GM21825 (cell line): ENCODE data around the gene CREB3L1.

ENCODE experiments used
- ATAC-seq: cut with Tn5 transposase; IDR thresholded peaks from one replicate; pipeline ENCODE4 v1.9.1; 2021; ENCODE audit warnings: mild to moderate bottlenecking, moderate library complexity; ENCODE audit not compliant: unreplicated experiment

Gene CREB3L1

DNA sequence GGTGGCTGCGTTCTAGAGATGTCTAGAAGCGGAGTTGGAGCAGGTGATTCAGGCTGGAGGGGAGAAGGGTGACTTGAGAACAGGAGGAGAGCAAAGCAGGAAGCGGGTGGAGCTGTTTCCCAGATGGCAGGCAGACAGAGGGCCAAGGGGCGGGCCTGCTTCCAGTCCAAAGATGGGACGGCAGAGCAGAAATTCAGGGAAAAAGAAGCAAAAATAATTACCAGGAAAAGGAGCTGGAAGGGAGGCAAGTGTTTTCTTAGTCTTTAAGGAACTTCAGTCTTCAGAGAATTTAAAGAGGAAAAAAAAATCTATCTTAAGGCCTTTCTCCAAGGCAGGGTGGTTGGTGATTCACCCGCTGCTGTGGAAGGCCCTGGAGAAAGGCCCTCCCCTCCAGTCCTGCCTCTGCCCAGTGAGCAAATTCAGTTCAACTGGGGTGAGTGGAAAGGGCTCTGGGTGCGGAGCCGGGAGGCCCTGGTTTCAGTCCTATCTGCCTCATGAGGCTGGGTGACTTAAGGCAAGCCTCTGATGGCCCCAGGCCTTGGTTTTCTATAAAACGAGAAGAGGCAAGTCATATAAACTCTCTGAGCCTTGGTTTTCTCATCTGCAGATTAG is 4.5 kb upstream of the CREB3L1 start:
- no peak for ATAC-seq

DNA sequence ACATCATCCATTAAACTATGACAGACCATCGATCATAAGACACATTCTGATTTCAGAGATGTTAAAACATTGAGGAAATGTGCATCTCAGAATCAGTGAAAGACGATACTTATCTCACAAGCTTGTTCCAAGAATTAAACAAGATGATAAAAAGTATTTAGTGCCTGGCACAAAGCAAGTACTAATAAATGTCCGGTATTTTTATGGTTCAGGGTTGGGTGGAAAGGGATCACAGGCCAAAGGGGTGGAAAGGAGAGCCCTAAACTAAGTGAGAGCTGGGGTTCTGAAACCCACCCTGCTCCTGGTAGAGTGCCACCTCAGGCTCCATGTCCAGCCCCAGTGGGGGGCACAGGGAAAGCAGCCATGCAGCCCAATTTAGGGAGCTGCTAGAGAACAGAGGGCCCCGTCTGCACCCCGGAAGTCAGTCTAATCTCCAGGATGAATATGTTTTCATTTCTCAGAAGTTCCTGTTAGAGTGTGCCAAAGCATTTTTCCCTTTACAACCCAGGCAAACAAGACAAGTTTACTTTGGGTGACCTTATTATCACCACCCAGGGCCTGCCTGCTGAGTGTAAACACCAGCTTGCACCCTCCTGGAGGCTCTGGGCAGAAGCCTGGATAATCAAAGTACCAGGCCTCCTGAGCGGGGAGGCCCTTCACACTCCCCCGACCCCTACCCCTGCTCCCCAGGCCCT is 3.8 kb upstream of the CREB3L1 start:
- no peak for ATAC-seq

DNA sequence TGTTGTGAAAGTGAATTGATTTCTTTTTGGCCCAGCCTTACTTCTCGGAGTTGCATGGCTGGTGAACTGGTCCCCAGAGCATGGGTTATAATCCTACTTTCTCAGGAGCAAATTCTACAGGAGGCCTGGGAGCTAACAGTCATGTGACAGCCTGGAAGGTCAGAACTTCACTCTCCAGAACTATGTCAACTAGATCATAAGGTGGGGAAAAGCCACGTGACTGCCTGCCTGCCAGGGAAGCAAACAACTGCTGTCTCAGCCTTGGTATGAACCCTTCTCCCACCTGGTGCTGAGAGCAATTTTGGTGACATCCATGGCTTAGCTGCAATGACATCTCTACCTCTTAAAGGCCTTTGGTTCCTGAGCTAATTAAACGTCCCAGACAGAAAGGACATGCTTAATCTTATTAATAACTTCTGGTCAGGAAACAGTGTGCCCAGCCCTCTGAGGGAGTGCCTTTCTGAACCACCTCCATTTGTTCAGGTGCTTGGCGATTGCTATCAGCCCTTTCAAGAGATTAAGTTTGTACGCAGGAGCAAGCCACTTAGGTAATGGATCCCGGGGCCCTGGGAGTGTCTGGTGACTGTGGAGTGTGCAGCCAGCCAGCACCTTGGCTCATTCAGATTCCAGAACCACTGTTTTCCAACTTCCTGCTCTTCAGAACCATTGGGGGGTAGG is 1.4 kb upstream of the CREB3L1 start:
- no peak for ATAC-seq

DNA sequence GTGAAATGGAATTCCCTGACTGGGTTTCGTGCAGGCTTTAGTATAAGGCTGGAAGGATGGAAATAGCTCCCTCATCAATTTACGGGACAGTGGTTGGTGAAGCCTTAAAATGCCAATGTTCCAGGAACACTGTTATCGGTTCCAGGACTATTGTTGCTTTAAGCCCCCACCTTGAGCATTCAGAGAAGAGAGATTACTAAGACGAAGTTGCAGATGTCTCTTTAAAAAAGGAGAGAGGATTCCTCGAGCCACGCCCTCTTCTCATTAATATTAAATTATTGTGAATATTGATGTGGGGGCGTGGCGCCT is 195 bp upstream of the CREB3L1 start:
- no peak for ATAC-seq

DNA sequence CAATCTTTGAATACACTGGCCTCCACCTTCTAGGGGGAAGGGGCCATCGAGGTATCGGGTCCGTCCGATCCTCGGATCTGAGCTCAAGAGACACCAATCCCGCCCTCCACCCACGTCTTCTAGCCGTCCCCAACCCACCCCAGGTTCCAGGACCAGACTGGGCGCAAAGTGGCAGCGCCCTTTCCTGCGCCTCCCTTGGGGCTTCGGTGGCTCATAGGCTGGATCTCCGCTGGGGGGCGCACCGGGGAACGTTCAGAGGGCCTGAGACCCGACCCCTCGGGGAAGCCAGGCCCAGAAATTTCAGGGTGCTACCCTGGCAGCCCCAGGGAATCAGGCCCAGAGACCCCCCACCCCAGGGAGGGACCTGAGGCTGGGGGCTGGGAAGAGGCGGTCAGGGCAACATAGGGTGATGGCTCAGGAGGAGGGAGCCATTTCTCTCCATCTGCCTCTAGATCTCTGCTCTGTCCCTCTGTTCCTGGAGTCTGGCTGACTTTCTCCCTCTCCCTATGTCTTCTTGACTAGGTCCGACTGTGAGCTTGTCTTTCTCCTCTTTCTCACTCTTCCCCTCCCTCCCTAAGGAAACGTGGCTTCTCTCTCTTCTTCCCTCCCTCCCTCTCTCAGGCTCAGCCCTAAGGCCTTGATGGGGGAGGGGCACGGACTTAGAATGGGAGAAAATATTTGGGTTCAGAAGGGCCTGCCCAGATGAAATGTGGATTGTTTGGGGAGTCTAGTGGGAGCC is 1.1 kb downstream of the CREB3L1 start:
- ATAC-seq, result no peak

DNA sequence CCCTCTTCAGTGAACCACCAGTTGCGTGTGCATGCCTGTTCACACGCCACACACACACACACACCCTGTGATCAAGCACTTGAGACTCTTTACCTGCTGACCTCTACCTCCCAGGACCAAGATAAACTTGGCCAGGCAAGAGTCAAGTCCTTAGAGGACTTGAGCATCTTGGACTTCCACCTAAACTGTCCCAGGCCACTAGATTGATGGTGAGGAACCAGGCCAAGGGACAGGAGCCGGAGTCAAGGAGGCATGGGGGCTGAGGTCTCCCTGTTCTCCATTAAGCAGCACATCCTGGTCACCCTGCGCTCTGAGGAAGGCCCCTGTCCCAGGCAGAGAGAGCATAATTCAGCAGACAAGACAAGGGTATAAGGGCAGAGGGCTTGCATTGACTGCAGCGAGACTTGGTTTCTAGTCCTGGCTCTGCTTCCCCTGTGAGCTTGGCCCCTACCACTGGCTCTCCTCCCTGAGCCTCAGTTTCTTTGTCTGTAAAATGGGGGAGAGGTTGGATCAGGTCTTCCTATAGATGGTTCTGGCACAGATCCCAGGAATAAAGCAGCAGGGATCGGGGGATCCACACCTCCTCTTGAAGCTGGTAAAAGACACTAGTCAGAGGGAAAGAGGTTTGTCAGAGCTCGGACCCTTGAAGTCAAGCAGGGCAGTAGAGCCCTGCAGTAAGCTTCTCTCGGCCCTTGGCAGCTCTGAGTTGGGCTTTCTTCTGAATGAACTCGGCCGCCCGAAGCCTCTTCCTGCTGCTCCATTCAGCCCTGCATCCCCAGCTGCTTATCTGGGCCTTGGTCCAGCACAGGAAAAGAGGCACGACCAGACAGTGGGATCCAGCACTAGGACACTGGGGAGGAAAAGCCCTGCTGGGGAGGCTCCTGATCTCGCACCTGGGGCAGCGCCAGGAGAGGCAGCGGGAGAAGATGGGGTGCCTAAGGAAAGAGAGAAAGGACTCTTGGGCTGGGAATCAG is 2.0 kb downstream of the CREB3L1 start:
- no peak for ATAC-seq

DNA sequence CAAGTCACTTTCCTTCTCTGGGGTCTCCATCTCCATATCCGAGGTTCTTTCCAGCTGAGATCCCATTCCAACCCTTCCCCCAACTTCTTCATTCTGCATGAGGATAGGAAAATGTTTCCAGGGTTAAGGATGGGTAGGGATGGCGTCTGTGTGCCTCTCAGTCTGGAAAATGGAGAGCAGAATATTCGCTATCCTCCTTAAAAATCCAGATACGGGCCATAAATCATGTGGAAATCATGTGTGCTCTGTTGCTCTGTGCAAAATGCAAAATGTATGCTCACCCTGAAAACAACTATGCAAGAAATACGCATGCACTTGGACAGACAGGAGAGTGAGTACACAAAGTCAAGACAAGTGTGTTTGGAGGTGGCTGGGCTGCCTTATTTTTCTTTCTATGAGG is 3.2 kb downstream of the CREB3L1 start:
- ATAC-seq, result no peak

DNA sequence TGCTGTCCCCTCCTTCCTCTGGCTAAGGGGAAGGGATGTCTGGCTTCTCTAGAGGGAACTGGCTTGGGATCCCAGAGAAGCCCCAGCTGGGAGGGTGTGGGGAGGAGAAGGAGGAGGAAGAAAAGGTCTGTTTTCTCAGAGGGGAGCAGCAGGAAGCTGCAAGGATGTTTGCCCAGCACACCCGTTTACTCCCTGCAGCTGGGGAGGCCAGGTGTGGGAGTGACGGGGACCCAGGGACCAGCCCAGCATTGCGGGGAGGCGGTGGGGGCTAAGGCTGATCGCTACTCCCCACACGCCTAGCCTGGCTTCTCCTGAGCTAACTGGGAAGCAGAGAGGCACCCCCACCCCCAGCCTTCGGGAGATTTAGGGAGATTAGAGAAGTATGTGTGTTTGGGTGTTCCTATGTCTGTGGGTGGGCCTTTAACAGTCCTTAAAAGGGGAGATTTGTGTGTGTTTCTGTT is 3.9 kb downstream of the CREB3L1 start:
- ATAC-seq, result no peak

DNA sequence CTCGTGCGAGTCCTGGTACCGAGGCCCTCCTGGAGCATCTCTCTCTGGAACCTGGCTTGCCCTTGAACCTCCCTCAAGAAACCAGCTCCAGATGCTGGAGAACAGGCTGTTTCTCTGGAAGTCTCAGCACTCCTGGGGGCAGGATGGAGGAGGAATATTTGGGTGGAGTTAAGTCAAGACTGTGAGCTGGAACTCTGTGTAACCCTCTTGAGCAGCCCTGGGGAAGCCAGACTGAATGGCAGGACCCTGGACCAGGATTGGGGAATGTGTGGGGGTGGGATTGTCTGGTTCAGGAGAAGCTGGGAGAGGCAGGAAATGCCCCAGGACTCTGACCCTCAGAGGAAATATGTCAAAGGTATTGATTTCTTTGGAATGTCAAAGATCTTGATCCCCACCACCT is 7.7 kb downstream of the CREB3L1 start:
- ATAC-seq, result no peak

DNA sequence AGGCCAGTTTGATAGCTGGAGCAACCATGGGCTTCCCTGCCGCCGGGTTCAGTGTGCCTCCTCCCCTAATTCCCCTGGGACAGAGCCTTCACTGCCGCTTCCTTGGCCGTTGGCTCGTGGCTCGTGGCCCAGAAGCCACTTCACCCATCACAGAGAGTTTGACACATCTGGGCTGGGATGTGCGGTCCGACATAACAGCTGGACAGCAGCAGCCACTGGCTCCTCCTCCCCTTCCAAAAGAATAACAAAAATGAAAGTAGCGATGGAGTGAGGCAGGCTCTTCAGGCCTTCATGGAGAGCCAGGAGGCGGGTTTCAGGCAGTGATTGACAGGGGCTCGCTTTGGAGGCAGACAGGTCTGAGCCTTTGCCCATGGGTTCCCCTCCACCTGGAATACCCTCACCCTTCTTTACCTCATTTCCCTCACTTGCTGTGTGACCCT is 8.2 kb downstream of the CREB3L1 start:
- ATAC-seq, result no peak

DNA sequence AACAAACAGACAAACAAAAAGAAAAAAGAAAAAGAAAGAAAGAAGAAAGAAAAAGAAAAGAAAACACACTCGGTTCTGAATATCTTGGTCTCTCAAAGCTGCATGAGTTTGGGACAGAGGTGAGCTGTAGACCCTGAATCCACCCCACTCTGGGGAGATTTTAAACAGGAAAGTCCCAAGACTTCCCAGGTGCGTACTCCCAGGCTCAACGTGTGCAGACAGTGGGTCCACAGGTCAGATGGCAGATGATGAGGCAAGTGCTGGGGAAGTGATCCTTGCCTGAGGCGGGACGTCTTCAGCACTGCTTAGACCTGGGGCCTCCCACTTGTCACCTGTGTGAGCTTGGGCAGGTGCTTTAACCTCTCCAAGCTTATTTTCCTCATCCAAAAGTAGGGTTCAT is 9.3 kb downstream of the CREB3L1 start:
- ATAC-seq, result no peak

DNA sequence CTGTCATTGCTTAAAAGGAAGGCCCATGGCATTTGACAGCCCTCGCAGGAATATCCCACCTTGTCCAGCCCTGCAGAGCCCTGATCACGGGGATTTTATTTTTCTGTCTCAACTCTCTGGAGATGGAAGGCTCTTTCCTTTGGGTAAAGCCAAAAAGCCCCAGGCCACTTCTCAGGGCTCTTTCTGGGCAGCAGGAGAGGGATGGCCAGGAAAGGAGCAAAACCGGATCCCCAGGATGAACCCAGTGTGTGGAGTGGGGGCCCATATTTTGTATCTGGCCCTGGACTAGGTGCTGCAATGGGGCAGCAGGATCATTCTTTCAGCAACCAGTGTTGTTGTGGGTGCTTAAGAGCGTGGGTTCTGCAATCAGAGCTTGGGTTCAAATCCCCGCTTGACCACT is 11.0 kb downstream of the CREB3L1 start:
- no peak for ATAC-seq

DNA sequence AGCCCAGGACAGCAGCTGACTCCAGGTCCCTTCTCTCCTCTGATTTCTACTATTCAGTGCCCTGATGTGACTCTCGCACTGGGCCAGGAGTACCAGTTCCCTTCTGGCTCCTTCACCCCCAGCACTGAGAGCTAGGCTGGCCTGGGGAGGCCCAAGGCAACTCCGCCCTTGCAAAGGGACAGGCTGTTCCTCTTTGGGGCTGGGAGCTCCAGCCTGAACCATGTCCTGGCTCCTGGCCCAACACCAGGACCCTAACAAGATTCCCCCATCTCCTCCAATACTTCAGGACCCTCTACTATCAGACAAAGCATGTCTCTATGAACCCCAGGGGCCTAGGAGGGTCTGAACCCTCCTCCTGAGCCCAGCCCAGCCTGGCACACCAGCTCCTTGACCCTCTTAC is 12.5 kb downstream of the CREB3L1 start:
- no peak for ATAC-seq

DNA sequence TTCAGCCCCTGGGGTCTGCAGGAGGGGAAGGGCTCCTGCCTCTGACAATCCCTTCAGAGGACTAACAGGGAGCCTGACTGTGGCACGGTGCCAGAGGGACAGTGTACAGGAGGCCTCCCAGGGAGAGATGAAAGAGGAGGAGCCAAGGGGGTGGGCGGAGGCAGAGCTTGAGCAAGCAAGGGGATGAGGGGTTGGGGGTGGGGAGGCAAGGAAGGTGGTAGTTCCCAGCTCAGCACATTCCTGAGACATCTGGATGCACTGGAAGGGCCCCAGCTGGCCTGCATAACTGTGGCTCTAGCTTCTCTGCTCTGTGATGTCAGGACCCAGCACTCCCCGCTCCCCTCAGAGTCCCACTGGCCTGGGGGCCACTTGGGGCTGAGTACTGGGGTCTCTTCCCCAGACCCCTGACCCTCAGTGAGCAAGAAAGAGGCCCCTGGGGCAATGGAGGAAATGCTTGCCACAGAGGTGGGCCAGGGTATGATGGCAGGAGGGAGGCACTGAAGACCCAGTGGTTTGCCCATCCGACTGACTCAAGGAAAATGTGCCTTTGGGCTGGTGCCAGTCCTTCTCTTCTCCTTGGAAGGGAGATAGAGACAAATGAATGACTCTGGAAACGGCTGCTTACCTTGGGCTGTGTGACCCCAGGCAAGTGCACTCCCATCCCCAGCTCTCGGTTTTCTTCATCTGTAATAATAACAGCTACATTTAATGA is 13.3 kb downstream of the CREB3L1 start:
- no peak for ATAC-seq

DNA sequence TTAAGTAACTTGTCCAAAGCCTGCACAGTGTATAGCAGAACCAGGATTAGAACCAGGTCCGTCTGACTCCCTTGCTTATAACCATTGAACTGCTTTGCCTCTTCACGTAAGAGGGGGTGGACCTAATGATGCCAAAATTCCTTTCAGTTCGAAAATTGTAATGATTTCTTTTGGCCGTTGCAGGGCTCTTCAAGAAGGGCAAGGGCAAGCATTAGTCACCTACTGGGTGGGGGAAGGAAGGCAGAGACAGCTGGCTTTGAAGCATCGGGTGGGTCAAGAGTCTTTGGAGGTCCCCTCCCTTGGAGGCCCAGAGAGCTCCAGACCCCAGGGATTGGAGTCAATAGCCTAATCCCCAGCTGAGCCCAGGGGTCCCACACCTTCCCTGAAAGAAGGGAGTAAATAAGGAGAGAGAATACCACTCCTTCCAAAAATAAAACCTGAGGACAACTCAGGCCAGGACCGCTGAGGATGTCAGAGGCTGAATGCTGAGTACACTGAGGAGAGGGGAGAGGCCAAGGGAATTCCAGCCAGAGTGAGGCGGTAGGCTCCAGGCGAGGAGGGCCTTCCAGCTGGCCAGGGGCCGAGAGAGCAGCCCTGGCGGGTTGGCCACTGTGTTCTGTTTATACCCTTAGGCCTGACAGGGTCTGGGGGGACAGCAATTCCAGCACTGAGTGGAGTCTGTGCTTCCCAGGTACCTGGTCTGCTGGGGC is 14.1 kb downstream of the CREB3L1 start:
- ATAC-seq, result no peak

DNA sequence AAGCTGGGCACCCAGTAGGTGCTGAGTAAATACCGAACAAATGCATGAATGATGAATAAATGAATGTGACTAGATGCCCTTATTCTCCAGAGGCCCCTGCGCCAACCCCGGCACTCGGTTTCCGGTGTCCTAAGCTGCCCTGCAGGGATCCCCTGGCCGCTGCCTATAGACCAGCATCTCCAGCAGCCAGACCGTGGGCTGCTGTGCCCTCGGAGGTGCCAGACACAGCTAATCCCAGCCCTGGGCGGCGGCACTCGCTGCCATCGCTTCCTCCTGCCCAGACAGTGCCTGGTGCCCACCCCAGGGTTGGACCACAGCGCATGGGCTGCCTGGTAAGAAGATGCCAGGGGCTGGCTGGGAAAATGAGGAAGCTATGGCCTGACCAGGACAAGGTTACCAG is 15.6 kb downstream of the CREB3L1 start:
- ATAC-seq, result no peak

DNA sequence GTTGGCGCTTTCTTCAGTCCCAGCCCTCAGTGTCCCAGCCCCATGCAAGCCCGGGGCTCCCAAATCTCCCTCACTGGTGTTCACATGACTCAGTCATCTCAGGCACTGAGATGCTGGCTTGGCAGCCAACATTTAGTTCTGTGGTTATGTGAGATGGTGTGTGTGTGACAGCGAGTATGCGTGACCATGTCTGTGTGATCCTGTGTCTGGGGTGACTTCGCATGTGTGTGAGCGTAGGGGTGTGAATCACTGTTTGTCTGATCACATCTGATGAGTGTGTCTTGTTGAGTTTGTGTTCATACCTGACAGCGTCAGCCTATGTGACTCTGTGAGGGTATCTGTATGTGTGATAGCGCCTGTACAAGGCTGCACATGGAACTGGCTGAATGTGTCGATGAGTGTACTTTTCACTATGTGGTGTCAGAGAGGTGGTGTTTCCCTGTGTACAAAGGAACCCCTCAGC is 16.2 kb downstream of the CREB3L1 start:
- no peak for ATAC-seq

DNA sequence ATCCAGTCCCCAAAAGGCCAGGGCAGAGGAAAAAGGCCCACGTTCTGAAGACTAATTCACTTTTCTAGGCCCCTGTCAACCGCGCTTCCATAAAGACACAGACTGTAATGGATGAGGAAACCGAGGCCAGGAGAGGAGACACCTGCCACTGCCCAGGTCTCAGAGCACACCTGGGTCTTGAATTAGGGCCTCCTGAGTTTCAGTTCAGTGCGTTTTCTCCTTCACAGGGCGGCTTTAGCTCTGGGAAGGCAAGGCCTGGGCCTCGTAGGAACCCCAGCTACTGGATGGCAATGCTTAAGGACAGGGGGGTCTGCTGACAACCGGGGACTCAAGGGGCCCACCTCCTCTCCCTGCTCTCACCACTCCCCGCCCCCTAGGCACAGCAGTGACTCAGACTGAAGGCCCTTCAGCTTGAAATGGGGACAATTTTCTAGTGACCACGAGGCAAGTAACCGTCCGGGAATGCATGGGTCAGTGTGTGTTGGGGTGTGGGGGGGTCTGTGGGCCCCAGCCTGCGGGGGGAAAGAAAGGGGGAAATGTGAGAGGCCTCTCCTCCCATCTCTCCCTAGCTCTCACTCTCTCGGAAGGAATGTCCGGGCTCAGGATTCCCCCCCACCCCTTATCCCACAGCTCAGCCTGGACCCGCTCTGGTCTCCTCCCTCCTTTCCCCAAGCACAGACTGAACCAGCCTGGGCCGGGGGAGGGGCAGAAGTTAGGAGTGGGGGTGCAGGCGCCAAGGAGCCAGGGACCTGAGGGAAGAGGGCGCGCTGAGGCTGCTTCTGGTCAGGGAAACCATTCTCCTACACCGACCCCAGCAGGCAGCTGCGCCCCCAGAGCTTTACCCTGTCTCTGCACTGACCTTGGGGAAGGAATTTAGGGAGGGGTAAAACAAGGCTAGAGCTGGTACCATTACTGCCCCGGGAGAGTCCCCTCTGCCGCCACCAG is 17.2 kb downstream of the CREB3L1 start:
- ATAC-seq, result no peak
